HepG2 (cell line): ENCODE results near the gene ST6GALNAC2. TPM values are rescaled to one million over a fixed set of nuclear protein-coding genes. Genes with fewer than 3 reads are reported as not detected.

Experiments
- ARHGAP35 ChIP-seq: sonication (generic); formaldehyde crosslinking; IDR thresholded peaks from 2 replicates; pipeline ENCODE4 v1.9.0; 2022; ENCODE audit warnings: mild to moderate bottlenecking, inconsistent platforms, moderate library complexity, missing genetic modification reagents, borderline replicate concordance
- FOXC1 ChIP-seq: sonication (generic); formaldehyde crosslinking; IDR thresholded peaks from 2 replicates; pipeline ENCODE4 v1.8.0; 2022; ENCODE audit warnings: mild to moderate bottlenecking, missing genetic modification reagents, borderline replicate concordance
- GATA4 ChIP-seq: sonication (generic); IDR thresholded peaks from 2 replicates; pipeline ENCODE4 v1.6.1; 2016; ENCODE audit warnings: antibody characterized with exemption, low read depth, borderline replicate concordance
- LCORL ChIP-seq, 2 experiments: fragments of 450-650 bp in 1 of 2; sonication (generic) in 1 of 2; formaldehyde crosslinking in 1 of 2; IDR thresholded peaks; 2 replicates each; pipeline versions ENCODE4 v1.5.0 to v1.6.1; 2017 to 2020; ENCODE audit warnings: antibody characterized with exemption in 1 of 2, missing genetic modification reagents in 1 of 2
- PHF21A ChIP-seq: sonication (generic); formaldehyde crosslinking; IDR thresholded peaks from 2 replicates; pipeline ENCODE4 v1.5.0; 2020; ENCODE audit warnings: mild to moderate bottlenecking, missing genetic modification reagents
- PITX1 ChIP-seq: sonication (generic); formaldehyde crosslinking; IDR thresholded peaks from 2 replicates; pipeline ENCODE4 v1.5.1; 2020; ENCODE audit warnings: mild to moderate bottlenecking, missing genetic modification reagents
- SRF ChIP-seq: IDR thresholded peaks from 2 replicates; pipeline ENCODE4 v1.6.1; 2011; ENCODE audit warnings: mild to moderate bottlenecking, low read depth, low read length, moderate library complexity
- TEF ChIP-seq: sonication (generic); formaldehyde crosslinking; IDR thresholded peaks from 2 replicates; pipeline ENCODE4 v1.5.0; 2020; ENCODE audit warnings: missing genetic modification reagents
- ZBTB8A ChIP-seq: sonication (generic); formaldehyde crosslinking; IDR thresholded peaks from 2 replicates; pipeline ENCODE4 v1.4.0; 2020; ENCODE audit warnings: mild to moderate bottlenecking, low read depth, missing genetic modification reagents, borderline replicate concordance
- ZEB1 ChIP-seq: IDR thresholded peaks from 2 replicates; pipeline ENCODE4 v1.6.1; 2012; ENCODE audit warnings: mild to moderate bottlenecking, low read depth, inconsistent platforms; ENCODE audit not compliant: insufficient replicate concordance
- ZNF773 ChIP-seq: sonication (generic); formaldehyde crosslinking; IDR thresholded peaks from 2 replicates; pipeline ENCODE4 v1.4.0; 2020; ENCODE audit warnings: missing genetic modification reagents, borderline replicate concordance
- polyA plus RNA-seq, 8 experiments: library from polyadenylated mRNA; depleted of rRNA in 3 of 8; stranded (reverse) in 7 of 8; unstranded in 1 of 8; fragments of >200 nt; fragmentation: Illumina TruSeq in 4 of 8; extraction: Trizol in 4 of 8; gene quantifications; 2 replicates each; pipeline versions ENCODE4 v1.2.1 to v1.2.3, GENCODE V29; 2011 to 2016; ENCODE audit warnings: low read depth in 4 of 8, missing spikeins in 1 of 8, mixed read lengths in 1 of 8; ENCODE audit not compliant: insufficient read depth in 1 of 8
- total RNA-seq, 5 experiments: library from RNA; depleted of rRNA; stranded (reverse); fragments of >200 nt; fragmentation: Illumina TruSeq; extraction: Trizol; gene quantifications; 2 replicates each; pipeline ENCODE4 v1.2.3, GENCODE V29; 2016; ENCODE audit warnings: low read depth in 1 of 5
- TF ChIP-seq, protein P1 (sequence below): sonication (generic); formaldehyde crosslinking; IDR thresholded peaks from 2 replicates; pipeline ENCODE4 v1.8.1; 2023; ENCODE audit warnings: missing genetic modification reagents, inconsistent platforms, borderline replicate concordance
- TF ChIP-seq, protein P2 (sequence below): sonication (generic); formaldehyde crosslinking; IDR thresholded peaks from 2 replicates; pipeline ENCODE4 v1.5.0; 2020; ENCODE audit warnings: mild to moderate bottlenecking, missing genetic modification reagents, borderline replicate concordance
- TF ChIP-seq, protein P3 (sequence below): sonication (generic); formaldehyde crosslinking; IDR thresholded peaks from 2 replicates; pipeline ENCODE4 v1.4.0; 2020; ENCODE audit warnings: missing genetic modification reagents
- TF ChIP-seq, protein P4 (sequence below): sonication (generic); formaldehyde crosslinking; IDR thresholded peaks from 2 replicates; pipeline ENCODE4 v1.5.0; 2020; ENCODE audit warnings: missing genetic modification reagents
- TF ChIP-seq, protein P5 (sequence below): sonication (generic); formaldehyde crosslinking; IDR thresholded peaks from 2 replicates; pipeline ENCODE4 v1.8.1; 2023; ENCODE audit warnings: mild to moderate bottlenecking, moderate library complexity, missing genetic modification reagents

Gene ST6GALNAC2
- total and polyA plus RNA-seq, 2 of the 13 experiments (the other 11 are each of a cell fraction or from before 2014, with no cell fraction given), result 0.12 to 0.49 TPM

- TF ChIP-seq LCORL (IDR thresholded peaks at IDR 0.05) (no peak), LCORL (CRISPR knock-in tag; IDR thresholded peaks at IDR 0.05) (peak; percentile 65), SRF (no peak), TEF (CRISPR knock-in tag) (no peak), ZBTB8A (CRISPR knock-in tag) (no peak), GATA4 (no peak), PITX1 (CRISPR knock-in tag) (peak; percentile 76), FOXC1 (CRISPR knock-in tag) (peak; percentile 73; the same call in 1 of the 2 replicates), ZEB1 (peak; percentile 63), ARHGAP35 (CRISPR knock-in tag) (no peak), ZNF773 (CRISPR knock-in tag) (no peak), PHF21A (CRISPR knock-in tag) (peak; percentile 87)
- TF ChIP-seq, protein P1, sequence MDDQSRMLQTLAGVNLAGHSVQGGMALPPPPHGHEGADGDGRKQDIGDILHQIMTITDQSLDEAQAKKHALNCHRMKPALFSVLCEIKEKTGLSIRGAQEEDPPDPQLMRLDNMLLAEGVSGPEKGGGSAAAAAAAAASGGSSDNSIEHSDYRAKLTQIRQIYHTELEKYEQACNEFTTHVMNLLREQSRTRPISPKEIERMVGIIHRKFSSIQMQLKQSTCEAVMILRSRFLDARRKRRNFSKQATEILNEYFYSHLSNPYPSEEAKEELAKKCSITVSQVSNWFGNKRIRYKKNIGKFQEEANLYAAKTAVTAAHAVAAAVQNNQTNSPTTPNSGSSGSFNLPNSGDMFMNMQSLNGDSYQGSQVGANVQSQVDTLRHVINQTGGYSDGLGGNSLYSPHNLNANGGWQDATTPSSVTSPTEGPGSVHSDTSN (CRISPR knock-in tag), result no peak
- TF ChIP-seq, protein P2, sequence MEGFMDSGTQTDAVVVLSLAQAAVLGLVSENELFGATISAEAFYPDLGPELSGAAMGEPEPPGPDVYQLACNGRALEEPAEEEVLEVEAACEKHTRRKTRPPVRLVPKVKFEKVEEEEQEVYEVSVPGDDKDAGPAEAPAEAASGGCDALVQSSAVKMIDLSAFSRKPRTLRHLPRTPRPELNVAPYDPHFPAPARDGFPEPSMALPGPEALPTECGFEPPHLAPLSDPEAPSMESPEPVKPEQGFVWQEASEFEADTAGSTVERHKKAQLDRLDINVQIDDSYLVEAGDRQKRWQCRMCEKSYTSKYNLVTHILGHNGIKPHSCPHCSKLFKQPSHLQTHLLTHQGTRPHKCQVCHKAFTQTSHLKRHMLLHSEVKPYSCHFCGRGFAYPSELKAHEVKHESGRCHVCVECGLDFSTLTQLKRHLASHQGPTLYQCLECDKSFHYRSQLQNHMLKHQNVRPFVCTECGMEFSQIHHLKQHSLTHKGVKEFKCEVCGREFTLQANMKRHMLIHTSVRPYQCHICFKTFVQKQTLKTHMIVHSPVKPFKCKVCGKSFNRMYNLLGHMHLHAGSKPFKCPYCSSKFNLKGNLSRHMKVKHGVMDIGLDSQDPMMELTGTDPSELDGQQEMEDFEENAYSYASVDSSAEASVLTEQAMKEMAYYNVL (CRISPR knock-in tag), result 0 out of 2 replicates have a peak, but pooled peaks have one; percentile 40
- TF ChIP-seq, protein P3, sequence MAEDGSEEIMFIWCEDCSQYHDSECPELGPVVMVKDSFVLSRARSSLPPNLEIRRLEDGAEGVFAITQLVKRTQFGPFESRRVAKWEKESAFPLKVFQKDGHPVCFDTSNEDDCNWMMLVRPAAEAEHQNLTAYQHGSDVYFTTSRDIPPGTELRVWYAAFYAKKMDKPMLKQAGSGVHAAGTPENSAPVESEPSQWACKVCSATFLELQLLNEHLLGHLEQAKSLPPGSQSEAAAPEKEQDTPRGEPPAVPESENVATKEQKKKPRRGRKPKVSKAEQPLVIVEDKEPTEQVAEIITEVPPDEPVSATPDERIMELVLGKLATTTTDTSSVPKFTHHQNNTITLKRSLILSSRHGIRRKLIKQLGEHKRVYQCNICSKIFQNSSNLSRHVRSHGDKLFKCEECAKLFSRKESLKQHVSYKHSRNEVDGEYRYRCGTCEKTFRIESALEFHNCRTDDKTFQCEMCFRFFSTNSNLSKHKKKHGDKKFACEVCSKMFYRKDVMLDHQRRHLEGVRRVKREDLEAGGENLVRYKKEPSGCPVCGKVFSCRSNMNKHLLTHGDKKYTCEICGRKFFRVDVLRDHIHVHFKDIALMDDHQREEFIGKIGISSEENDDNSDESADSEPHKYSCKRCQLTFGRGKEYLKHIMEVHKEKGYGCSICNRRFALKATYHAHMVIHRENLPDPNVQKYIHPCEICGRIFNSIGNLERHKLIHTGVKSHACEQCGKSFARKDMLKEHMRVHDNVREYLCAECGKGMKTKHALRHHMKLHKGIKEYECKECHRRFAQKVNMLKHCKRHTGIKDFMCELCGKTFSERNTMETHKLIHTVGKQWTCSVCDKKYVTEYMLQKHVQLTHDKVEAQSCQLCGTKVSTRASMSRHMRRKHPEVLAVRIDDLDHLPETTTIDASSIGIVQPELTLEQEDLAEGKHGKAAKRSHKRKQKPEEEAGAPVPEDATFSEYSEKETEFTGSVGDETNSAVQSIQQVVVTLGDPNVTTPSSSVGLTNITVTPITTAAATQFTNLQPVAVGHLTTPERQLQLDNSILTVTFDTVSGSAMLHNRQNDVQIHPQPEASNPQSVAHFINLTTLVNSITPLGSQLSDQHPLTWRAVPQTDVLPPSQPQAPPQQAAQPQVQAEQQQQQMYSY, result no peak
- TF ChIP-seq, protein P4, sequence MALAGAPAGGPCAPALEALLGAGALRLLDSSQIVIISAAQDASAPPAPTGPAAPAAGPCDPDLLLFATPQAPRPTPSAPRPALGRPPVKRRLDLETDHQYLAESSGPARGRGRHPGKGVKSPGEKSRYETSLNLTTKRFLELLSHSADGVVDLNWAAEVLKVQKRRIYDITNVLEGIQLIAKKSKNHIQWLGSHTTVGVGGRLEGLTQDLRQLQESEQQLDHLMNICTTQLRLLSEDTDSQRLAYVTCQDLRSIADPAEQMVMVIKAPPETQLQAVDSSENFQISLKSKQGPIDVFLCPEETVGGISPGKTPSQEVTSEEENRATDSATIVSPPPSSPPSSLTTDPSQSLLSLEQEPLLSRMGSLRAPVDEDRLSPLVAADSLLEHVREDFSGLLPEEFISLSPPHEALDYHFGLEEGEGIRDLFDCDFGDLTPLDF (CRISPR knock-in tag), result no peak
- TF ChIP-seq, protein P5, sequence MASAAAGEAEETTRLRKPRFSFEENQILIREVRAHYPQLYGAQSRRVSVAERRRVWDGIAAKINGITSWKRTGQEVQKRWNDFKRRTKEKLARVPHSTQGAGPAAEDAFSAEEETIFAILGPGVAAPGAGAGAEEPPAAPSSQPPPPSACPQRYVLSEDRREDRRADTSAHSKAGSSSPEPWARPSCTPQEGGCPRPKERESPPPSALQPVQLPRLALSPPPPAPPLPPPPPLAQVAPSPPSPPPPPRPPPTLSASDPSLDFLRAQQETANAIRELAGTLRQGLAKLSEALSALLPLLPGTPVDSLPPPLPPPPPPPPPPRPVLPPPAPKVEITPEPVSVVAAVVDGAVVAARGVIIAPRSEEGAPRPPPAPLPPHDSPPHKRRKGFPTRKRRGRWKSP, result 0 out of 2 replicates have a peak, but pooled peaks have one; percentile 34
Measured at GRCh38 chr17:76548378-76549214, 37.1 kb downstream of the ST6GALNAC2 start (continued).
